Ovary (tissue), 9 donors: ENCODE data around the gene NEURL2. TPM values are rescaled to one million over a fixed set of nuclear protein-coding genes. Genes with fewer than 3 reads are reported as not detected.

Experiments
- DNase-seq, 5 donors: peaks; one replicate each; pipeline ENCODE4 v3.0.0-alpha.2; 2019 to 2020
- H3K27ac ChIP-seq, 2 donors: fragments of 200-600 bp; one replicate each; pipeline versions ENCODE4 v1.5.1 to v1.8.0; 2019 to 2022
- H3K27me3 ChIP-seq: fragments of 200-600 bp; one replicate; pipeline ENCODE4 v1.8.0; 2022
- H3K36me3 ChIP-seq: fragments of 200-600 bp; sonication (generic); one replicate; pipeline ENCODE4 v1.5.1; 2019
- H3K4me1 ChIP-seq: one replicate; pipeline ENCODE4 v1.8.1; 2013; ENCODE audit warnings: mild to moderate bottlenecking, moderate library complexity; ENCODE audit not compliant: insufficient read depth
- H3K4me3 ChIP-seq: fragments of 200-600 bp; sonication (generic); one replicate; pipeline ENCODE4 v1.5.1; 2017
- H3K9me3 ChIP-seq, 2 donors: fragments of 200-600 bp in 1 of 2; sonication (generic) in 1 of 2; one replicate each; pipeline versions ENCODE4 v1.5.1 to v1.8.1; 2013 to 2019; ENCODE audit warnings: mild to moderate bottlenecking in 1 of 2, moderate library complexity in 1 of 2
- EP300 ChIP-seq: sonication (generic); formaldehyde crosslinking; IDR thresholded peaks from one replicate; pipeline ENCODE4 v1.6.1; 2017; ENCODE audit warnings: antibody characterized with exemption
- POLR2A ChIP-seq: fragments of 450-650 bp; IDR thresholded peaks from one replicate; pipeline ENCODE4 v1.6.1; 2017; ENCODE audit warnings: antibody characterized with exemption, mild to moderate bottlenecking, moderate library complexity
- WGBS, 3 donors: extraction: QIAGEN DNeasy Blood & Tissue Kit in 1 of 3; methylation state at CpG; one replicate each; pipeline versions ENCODE4 v1.1.5 to v1.1.7; 2013 to 2017; 5-methylcytosine and 5-hydroxymethylcytosine counted together
- intact Hi-C, 4 donors: fragments of 100-400 bp; cut with DNase I; formaldehyde crosslinking; loops; one replicate each; pipeline versions ENCODE4 v1.11.0 to v1.15.1; 2022 to 2023
- polyA plus RNA-seq, 2 donors: library from polyadenylated mRNA; stranded (reverse); fragments of 200-250 nt in 1 of 2; fragments of 350-450 nt in 1 of 2; fragmentation: Illumina TruSeq in 1 of 2; extraction: RNeasy Lipid Tissue Mini Kit (QIAGEN cat#74804) in 1 of 2; gene quantifications; one replicate each; pipeline ENCODE4 v1.2.3, GENCODE V29; 2013 to 2014
- total RNA-seq, 7 donors: library from RNA; depleted of rRNA in 2 of 7; stranded (reverse); fragments of >200 nt in 2 of 7; fragmentation: NEBNext Ultra II Directional in 3 of 7; extraction: Animal tissue kit (Norgen Biotek cat#: 25700) in 3 of 7; gene quantifications; one replicate each; pipeline versions ENCODE4 v1.1.0 to v1.2.4, GENCODE V29; 2016 to 2023
- TF ChIP-seq, protein P1 (sequence below), 3 donors: fragments of 450-650 bp in 2 of 3; fragments of 200-600 bp in 1 of 3; IDR thresholded peaks; one replicate each; pipeline versions ENCODE4 v1.5.1 to v1.8.0; 2016 to 2022; ENCODE audit warnings: antibody characterized with exemption in 3 of 3, mild to moderate bottlenecking in 1 of 3
- donor health status: DM: no; HTN: no; CAD: no; lungs with moderate emphysema.
- donor health status: DM: no; HTN: no; CAD: no.
- donor health status: Bipolar disorder and iron deficiency.
- donor health status: DM: yes; HTN: yes; CAD: no.
- donor health status: DM: no; HTN: no; CAD: no.
- donor health status: DM: yes; HTN: yes; CAD: no.

Gene NEURL2
- total and polyA plus RNA-seq, 9 donors = 1.5 to 28.7 (median 12.3) TPM

GRCh38 chr20:45840700-45841198 lies 50.3 kb downstream of the NEURL2 start:
- Histone ChIP-seq H3K27me3 (no peaks in the 10 kb centered on the region), H3K36me3 (no peaks in the 10 kb centered on the region), H3K9me3 (no peaks in the 10 kb centered on the region), H3K4me1 (peaks cover 12% of the 10 kb centered on the region), H3K27ac (no peak overlapping the region), H3K4me3 (no peak overlapping the region)
- TF ChIP-seq, protein P1, sequence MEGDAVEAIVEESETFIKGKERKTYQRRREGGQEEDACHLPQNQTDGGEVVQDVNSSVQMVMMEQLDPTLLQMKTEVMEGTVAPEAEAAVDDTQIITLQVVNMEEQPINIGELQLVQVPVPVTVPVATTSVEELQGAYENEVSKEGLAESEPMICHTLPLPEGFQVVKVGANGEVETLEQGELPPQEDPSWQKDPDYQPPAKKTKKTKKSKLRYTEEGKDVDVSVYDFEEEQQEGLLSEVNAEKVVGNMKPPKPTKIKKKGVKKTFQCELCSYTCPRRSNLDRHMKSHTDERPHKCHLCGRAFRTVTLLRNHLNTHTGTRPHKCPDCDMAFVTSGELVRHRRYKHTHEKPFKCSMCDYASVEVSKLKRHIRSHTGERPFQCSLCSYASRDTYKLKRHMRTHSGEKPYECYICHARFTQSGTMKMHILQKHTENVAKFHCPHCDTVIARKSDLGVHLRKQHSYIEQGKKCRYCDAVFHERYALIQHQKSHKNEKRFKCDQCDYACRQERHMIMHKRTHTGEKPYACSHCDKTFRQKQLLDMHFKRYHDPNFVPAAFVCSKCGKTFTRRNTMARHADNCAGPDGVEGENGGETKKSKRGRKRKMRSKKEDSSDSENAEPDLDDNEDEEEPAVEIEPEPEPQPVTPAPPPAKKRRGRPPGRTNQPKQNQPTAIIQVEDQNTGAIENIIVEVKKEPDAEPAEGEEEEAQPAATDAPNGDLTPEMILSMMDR (IDR thresholded peaks at IDR 0.05) = no peak
- TF ChIP-seq POLR2A = no peak
- no peak for TF ChIP-seq EP300
- intact Hi-C loops = loop anchor here in 1 of 4 donors (5.0 kb wide), 1 partner anchor 47 kb away; the partner anchor contains the start of gene SPATA25
- peak in 1 of 5 donors; percentile 47 for DNase-seq
- WGBS, 3 donors = 82 to 86% (median 84%) methylated on average over 18 to 25 of the region's 25 CpGs

Other genes with a start within 250 kb of the NEURL2 start
- gene WFDC11, start 221.0 kb downstream of the NEURL2 start, total RNA-seq = not detected
- not detected for gene WFDC11, start 221.0 kb downstream of the NEURL2 start, polyA plus RNA-seq
- gene WFDC13, start 189.2 kb downstream of the NEURL2 start, total RNA-seq = not detected
- gene WFDC13, start 189.2 kb downstream of the NEURL2 start, polyA plus RNA-seq = not detected
- gene WFDC10B, start 186.2 kb downstream of the NEURL2 start, total RNA-seq = not detected
- under 1 TPM in 1 of 2 donors, not detected in 1; 0.37 TPM for gene WFDC10B, start 186.2 kb downstream of the NEURL2 start, polyA plus RNA-seq
- not detected for gene SPINT4, start 168.9 kb downstream of the NEURL2 start, total RNA-seq
- not detected for gene SPINT4, start 168.9 kb downstream of the NEURL2 start, polyA plus RNA-seq
- gene WFDC3, start 99.3 kb downstream of the NEURL2 start, total RNA-seq = 1 to 10 TPM in 4 of 7 donors, under 1 TPM in 2, not detected in 1; 0.42 to 3.0 (median 1.1) TPM
- 1 to 10 TPM; 1.5 to 2.0 TPM for gene WFDC3, start 99.3 kb downstream of the NEURL2 start, polyA plus RNA-seq
- gene DNTTIP1, start 99.3 kb downstream of the NEURL2 start, total RNA-seq = 10 to 100 TPM; 20.6 to 31.8 (median 28.1) TPM
- gene DNTTIP1, start 99.3 kb downstream of the NEURL2 start, polyA plus RNA-seq = 10 to 100 TPM; 29.1 to 36.1 TPM
- 1 to 10 TPM in 2 of 7 donors, under 1 TPM in 2, not detected in 3; 0.69 to 1.9 (median 1.0) TPM for gene UBE2C, start 78.6 kb downstream of the NEURL2 start, total RNA-seq
- gene UBE2C, start 78.6 kb downstream of the NEURL2 start, polyA plus RNA-seq = 1 to 10 TPM; 2.6 to 5.6 TPM
- 1 to 10 TPM in 6 of 7 donors, not detected in 1; 1.9 to 3.7 (median 3.4) TPM for gene TNNC2, start 63.9 kb downstream of the NEURL2 start, total RNA-seq
- 1 to 10 TPM; 1.5 to 3.6 TPM for gene TNNC2, start 63.9 kb downstream of the NEURL2 start, polyA plus RNA-seq
- 10 to 100 TPM; 46.1 to 90.1 (median 71.0) TPM for gene SNX21, start 57.4 kb downstream of the NEURL2 start, total RNA-seq
- 10 to 100 TPM; 18.2 to 41.1 TPM for gene SNX21, start 57.4 kb downstream of the NEURL2 start, polyA plus RNA-seq
- 10 to 100 TPM; 18.4 to 26.7 (median 19.6) TPM for gene ACOT8, start 33.8 kb downstream of the NEURL2 start, total RNA-seq
- 10 to 100 TPM; 13.5 to 21.9 TPM for gene ACOT8, start 33.8 kb downstream of the NEURL2 start, polyA plus RNA-seq
- gene ZSWIM3, start 33.6 kb downstream of the NEURL2 start, total RNA-seq = 1 to 10 TPM; 1.8 to 7.5 (median 4.7) TPM
- 1 to 10 TPM; 2.4 to 6.0 TPM for gene ZSWIM3, start 33.6 kb downstream of the NEURL2 start, polyA plus RNA-seq
- 10 to 100 TPM in 5 of 7 donors, 1 to 10 TPM in 2; 4.8 to 15.2 (median 11.8) TPM for gene ZSWIM1, start 10.0 kb downstream of the NEURL2 start, total RNA-seq
- gene ZSWIM1, start 10.0 kb downstream of the NEURL2 start, polyA plus RNA-seq = 10 to 100 TPM in 1 of 2 donors, 1 to 10 TPM in 1; 4.9 to 11.5 TPM
- gene SPATA25, start 3.6 kb downstream of the NEURL2 start, total RNA-seq = 1 to 10 TPM; 4.2 to 7.5 (median 5.6) TPM
- gene SPATA25, start 3.6 kb downstream of the NEURL2 start, polyA plus RNA-seq = 1 to 10 TPM in 1 of 2 donors, not detected in 1; 7.1 TPM
- gene CTSA, start 127 bp upstream of the NEURL2 start, total RNA-seq = 100 to 1,000 TPM in 4 of 7 donors, 10 to 100 TPM in 3; 45.0 to 156 (median 110) TPM
- gene CTSA, start 127 bp upstream of the NEURL2 start, polyA plus RNA-seq = 100 to 1,000 TPM in 1 of 2 donors, 10 to 100 TPM in 1; 81.6 to 210 TPM
- gene PLTP, start 20.9 kb upstream of the NEURL2 start, total RNA-seq = 100 to 1,000 TPM in 4 of 7 donors, 10 to 100 TPM in 3; 83.5 to 266 (median 138) TPM
- 100 to 1,000 TPM in 1 of 2 donors, 10 to 100 TPM in 1; 85.7 to 188 TPM for gene PLTP, start 20.9 kb upstream of the NEURL2 start, polyA plus RNA-seq
- 10 to 100 TPM; 34.5 to 73.7 (median 59.8) TPM for gene PCIF1, start 43.5 kb upstream of the NEURL2 start, total RNA-seq
- gene PCIF1, start 43.5 kb upstream of the NEURL2 start, polyA plus RNA-seq = 10 to 100 TPM; 14.6 to 48.2 TPM
- 10 to 100 TPM; 14.2 to 25.7 (median 20.0) TPM for gene ZNF335, start 81.0 kb upstream of the NEURL2 start, total RNA-seq
- 10 to 100 TPM in 1 of 2 donors, 1 to 10 TPM in 1; 3.5 to 15.7 TPM for gene ZNF335, start 81.0 kb upstream of the NEURL2 start, polyA plus RNA-seq
- gene MMP9, start 117.7 kb upstream of the NEURL2 start, total RNA-seq = 1 to 10 TPM in 2 of 7 donors, under 1 TPM in 5; 0.10 to 1.7 (median 0.28) TPM
- gene MMP9, start 117.7 kb upstream of the NEURL2 start, polyA plus RNA-seq = under 1 TPM; 0.16 to 0.25 TPM
- gene SLC12A5, start 138.0 kb upstream of the NEURL2 start, total RNA-seq = 1 to 10 TPM in 5 of 7 donors, not detected in 2; 1.1 to 2.1 (median 1.3) TPM
- gene SLC12A5, start 138.0 kb upstream of the NEURL2 start, polyA plus RNA-seq = 1 to 10 TPM; 2.2 to 3.8 TPM
- gene NCOA5, start 198.8 kb upstream of the NEURL2 start, total RNA-seq = 10 to 100 TPM; 27.6 to 51.1 (median 37.4) TPM
- 10 to 100 TPM; 27.9 to 35.6 TPM for gene NCOA5, start 198.8 kb upstream of the NEURL2 start, polyA plus RNA-seq
- gene CD40, start 227.1 kb upstream of the NEURL2 start, total RNA-seq = 10 to 100 TPM; 14.4 to 28.0 (median 21.3) TPM
- 10 to 100 TPM; 21.6 to 35.7 TPM for gene CD40, start 227.1 kb upstream of the NEURL2 start, polyA plus RNA-seq